Neuron (in vitro differentiated cells): Measurements from ENCODE around the gene NFATC2.

Experiments
- H2AFZ ChIP-seq: one replicate; pipeline ENCODE4 v1.6.1; 2013; ENCODE audit warnings: low read depth, mild to moderate bottlenecking, inconsistent platforms, low read length, moderate library complexity
- H3K27me3 ChIP-seq: one replicate; pipeline ENCODE4 v1.6.1; 2013; ENCODE audit warnings: low read length; ENCODE audit not compliant: insufficient read depth
- H3K36me3 ChIP-seq: one replicate; pipeline ENCODE4 v1.6.1; 2013; ENCODE audit warnings: low read length; ENCODE audit not compliant: insufficient read depth
- H3K4me1 ChIP-seq: one replicate; pipeline ENCODE4 v1.6.1; 2013; ENCODE audit warnings: low read length; ENCODE audit not compliant: insufficient read depth
- H3K4me3 ChIP-seq: 2 replicates; pipeline ENCODE4 v1.5.1; 2013; ENCODE audit warnings: mild to moderate bottlenecking, low read length, moderate library complexity
- H3K9me3 ChIP-seq: one replicate; pipeline ENCODE4 v1.6.1; 2013; ENCODE audit warnings: low read length

The NFATC2 gene

GRCh38 chr20:51386586-51386985, 155.9 kb downstream of the NFATC2 start:
- Histone ChIP-seq H3K36me3 (no peaks in the 10 kb centered on the region), H3K9me3 (no peaks in the 10 kb centered on the region), H3K4me3 (no peak overlapping the region), H3K4me1 (peaks cover 13% of the 10 kb centered on the region), H3K27me3 (no peaks in the 10 kb centered on the region), H2AFZ (no peak overlapping the region)

GRCh38 chr20:51385646-51386530, 156.6 kb downstream of the NFATC2 start:
- H3K36me3 ChIP-seq: no peaks in the 10 kb centered on the region
- H3K9me3 ChIP-seq: no peaks in the 10 kb centered on the region
- H3K4me1 ChIP-seq: peaks cover 13% of the 10 kb centered on the region
- no peak overlapping the region for H3K4me3 ChIP-seq
- H3K27me3 ChIP-seq: no peaks in the 10 kb centered on the region
- H2AFZ ChIP-seq: no peak overlapping the region

GRCh38 chr20:51384875-51385274, 157.6 kb downstream of the NFATC2 start:
- H3K4me3 ChIP-seq: no peak overlapping the region
- H3K9me3 ChIP-seq: no peaks in the 10 kb centered on the region
- H3K4me1 ChIP-seq: peaks cover 13% of the 10 kb centered on the region
- H3K27me3 ChIP-seq: no peaks in the 10 kb centered on the region
- H3K36me3 ChIP-seq: no peaks in the 10 kb centered on the region
- no peak overlapping the region for H2AFZ ChIP-seq

- no peaks in the 10 kb centered on the region for H3K9me3 ChIP-seq
- no peaks in the 10 kb centered on the region for H3K27me3 ChIP-seq
- H2AFZ ChIP-seq: no peak overlapping the region
- peaks cover 13% of the 10 kb centered on the region for H3K4me1 ChIP-seq
- H3K4me3 ChIP-seq: no peak overlapping the region
- H3K36me3 ChIP-seq: no peaks in the 10 kb centered on the region
Measured at GRCh38 chr20:51383891-51384510, 158.5 kb downstream of the NFATC2 start.

- Histone ChIP-seq H3K27me3 (no peaks in the 10 kb centered on the region), H3K36me3 (no peaks in the 10 kb centered on the region), H2AFZ (no peak overlapping the region), H3K4me1 (peaks cover 13% of the 10 kb centered on the region), H3K9me3 (no peaks in the 10 kb centered on the region), H3K4me3 (no peak overlapping the region)
Measured at GRCh38 chr20:51382986-51383821, 159.3 kb downstream of the NFATC2 start.

GRCh38 chr20:51382111-51382985, 160.2 kb downstream of the NFATC2 start:
- H2AFZ ChIP-seq: no peak overlapping the region
- H3K27me3 ChIP-seq: no peaks in the 10 kb centered on the region
- H3K9me3 ChIP-seq: no peaks in the 10 kb centered on the region
- no peak overlapping the region for H3K4me3 ChIP-seq
- no peaks in the 10 kb centered on the region for H3K36me3 ChIP-seq
- H3K4me1 ChIP-seq: peaks cover 7% of the 10 kb centered on the region

- no peaks in the 10 kb centered on the region for H3K9me3 ChIP-seq
- no peak overlapping the region for H2AFZ ChIP-seq
- H3K4me3 ChIP-seq: no peak overlapping the region
- H3K4me1 ChIP-seq: peaks cover 3% of the 10 kb centered on the region
- no peaks in the 10 kb centered on the region for H3K36me3 ChIP-seq
- H3K27me3 ChIP-seq: no peaks in the 10 kb centered on the region
Measured at GRCh38 chr20:51381557-51381956, 161.0 kb downstream of the NFATC2 start.

- Histone ChIP-seq H3K4me1 (peaks cover 3% of the 10 kb centered on the region), H3K9me3 (no peaks in the 10 kb centered on the region), H3K27me3 (no peaks in the 10 kb centered on the region), H3K36me3 (no peaks in the 10 kb centered on the region), H3K4me3 (no peak overlapping the region), H2AFZ (no peak overlapping the region)
Measured at GRCh38 chr20:51380401-51381385, 161.8 kb downstream of the NFATC2 start.

- Histone ChIP-seq H2AFZ (no peak overlapping the region), H3K36me3 (no peaks in the 10 kb centered on the region), H3K9me3 (no peaks in the 10 kb centered on the region), H3K4me1 (no peaks in the 10 kb centered on the region), H3K4me3 (no peak overlapping the region), H3K27me3 (no peaks in the 10 kb centered on the region)
Measured at GRCh38 chr20:51379601-51380341, 162.7 kb downstream of the NFATC2 start.

- H3K4me1 ChIP-seq: no peaks in the 10 kb centered on the region
- no peaks in the 10 kb centered on the region for H3K27me3 ChIP-seq
- no peak overlapping the region for H2AFZ ChIP-seq
- H3K36me3 ChIP-seq: no peaks in the 10 kb centered on the region
- H3K4me3 ChIP-seq: no peak overlapping the region
- H3K9me3 ChIP-seq: no peaks in the 10 kb centered on the region
Measured at GRCh38 chr20:51378171-51378928, 164.2 kb downstream of the NFATC2 start.

GRCh38 chr20:51377132-51377531, 165.4 kb downstream of the NFATC2 start:
- no peaks in the 10 kb centered on the region for H3K27me3 ChIP-seq
- no peaks in the 10 kb centered on the region for H3K36me3 ChIP-seq
- H3K4me3 ChIP-seq: no peak overlapping the region
- H2AFZ ChIP-seq: no peak overlapping the region
- no peaks in the 10 kb centered on the region for H3K4me1 ChIP-seq
- no peaks in the 10 kb centered on the region for H3K9me3 ChIP-seq
